Daoy (cell line): ENCODE measurements around the gene KRT78. TPM values are rescaled to one million over a fixed set of nuclear protein-coding genes. Genes with fewer than 3 reads are reported as not detected.
"Not testable (repeated sequence)": the region's sequence is repeated elsewhere in the genome, so short reads cannot be mapped to it uniquely, and the experiment has no call there.

Source experiments
- DNase-seq: peaks from one replicate; pipeline ENCODE4 v3.0.0-alpha.2; 2015; ENCODE audit warnings: low read depth
- total RNA-seq: library from RNA; depleted of rRNA; stranded (reverse); fragments of >200 nt; shearing (Covaris generic); gene quantifications from 2 replicates; pipeline ENCODE4 v1.2.3, GENCODE V29; 2014

The KRT78 gene
- total RNA-seq, 1 experiment from 2014 or later: not detected

DNA sequence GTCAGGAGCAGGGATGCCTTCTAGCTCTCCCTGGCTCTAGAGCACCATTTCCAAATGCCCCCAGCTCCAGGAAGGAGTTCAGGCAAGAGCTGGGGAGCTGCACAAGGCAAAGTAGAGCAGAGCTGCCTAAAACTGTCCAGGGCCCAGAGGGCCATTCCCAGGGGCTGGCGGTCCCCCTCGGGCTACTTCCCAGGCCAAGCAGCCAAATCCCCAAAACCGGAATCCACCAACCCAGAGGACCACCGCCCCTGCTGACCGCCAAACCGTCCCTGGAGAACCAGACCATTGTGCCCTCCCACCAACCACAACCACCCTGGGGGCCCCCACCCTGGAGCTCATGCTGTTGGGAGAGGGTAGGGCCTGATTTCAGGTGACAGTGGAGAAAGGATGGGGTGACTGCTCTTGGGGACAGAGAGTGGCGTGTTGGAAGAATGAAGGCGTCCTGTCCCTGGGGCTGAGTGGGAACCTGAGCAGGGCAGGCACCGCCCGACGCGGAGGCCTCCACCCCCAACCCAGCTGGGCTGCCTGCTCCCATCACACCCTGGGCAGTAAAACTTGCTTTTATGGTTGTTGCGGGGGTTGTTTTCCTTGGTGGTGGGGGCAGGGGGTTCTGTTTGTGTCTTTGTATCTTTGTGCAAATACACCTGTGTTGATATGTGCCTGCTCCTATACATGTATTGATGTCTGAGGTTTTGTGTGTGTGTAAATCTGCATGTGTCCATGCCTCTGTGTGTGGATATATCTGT is 24.0 kb upstream of the KRT78 start:
- peak; percentile 45 for DNase-seq

DNA sequence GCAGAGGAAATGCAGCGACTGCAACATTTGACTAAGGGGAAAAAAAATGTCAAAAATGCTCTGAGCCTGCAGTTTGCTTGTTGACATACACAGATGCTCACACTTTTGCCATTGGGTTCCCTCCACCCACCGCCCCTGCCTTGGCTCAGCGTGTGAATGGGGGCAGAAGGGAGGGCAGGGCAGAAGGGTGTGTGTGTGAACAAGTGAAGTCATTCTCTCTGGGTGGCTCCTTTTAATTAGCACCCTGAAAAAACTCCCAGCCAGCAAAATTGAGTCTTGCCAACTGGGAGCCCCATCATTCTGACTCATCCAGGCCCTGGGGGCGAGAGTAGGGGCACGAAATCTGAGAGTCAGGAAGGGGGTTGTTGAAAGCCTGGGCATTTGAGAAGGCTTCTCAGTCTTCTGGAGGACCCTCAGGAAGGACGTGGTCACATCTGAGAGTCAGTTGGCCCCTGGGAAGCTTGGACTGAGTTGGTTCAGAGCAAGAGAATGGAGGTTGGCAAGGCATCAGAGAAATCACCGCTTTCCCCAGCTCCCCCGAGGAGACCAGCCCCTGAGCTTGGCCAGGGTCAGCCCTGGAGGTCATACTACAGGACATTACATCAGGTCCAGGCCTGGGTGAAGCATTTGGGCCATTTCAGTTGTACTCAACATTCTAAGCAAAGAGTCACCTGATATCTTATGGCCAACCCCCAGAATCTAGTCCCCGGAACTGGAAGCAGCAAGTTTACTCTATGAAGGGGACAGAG is 22.7 kb upstream of the KRT78 start:
- peak; percentile 97 for DNase-seq

DNA sequence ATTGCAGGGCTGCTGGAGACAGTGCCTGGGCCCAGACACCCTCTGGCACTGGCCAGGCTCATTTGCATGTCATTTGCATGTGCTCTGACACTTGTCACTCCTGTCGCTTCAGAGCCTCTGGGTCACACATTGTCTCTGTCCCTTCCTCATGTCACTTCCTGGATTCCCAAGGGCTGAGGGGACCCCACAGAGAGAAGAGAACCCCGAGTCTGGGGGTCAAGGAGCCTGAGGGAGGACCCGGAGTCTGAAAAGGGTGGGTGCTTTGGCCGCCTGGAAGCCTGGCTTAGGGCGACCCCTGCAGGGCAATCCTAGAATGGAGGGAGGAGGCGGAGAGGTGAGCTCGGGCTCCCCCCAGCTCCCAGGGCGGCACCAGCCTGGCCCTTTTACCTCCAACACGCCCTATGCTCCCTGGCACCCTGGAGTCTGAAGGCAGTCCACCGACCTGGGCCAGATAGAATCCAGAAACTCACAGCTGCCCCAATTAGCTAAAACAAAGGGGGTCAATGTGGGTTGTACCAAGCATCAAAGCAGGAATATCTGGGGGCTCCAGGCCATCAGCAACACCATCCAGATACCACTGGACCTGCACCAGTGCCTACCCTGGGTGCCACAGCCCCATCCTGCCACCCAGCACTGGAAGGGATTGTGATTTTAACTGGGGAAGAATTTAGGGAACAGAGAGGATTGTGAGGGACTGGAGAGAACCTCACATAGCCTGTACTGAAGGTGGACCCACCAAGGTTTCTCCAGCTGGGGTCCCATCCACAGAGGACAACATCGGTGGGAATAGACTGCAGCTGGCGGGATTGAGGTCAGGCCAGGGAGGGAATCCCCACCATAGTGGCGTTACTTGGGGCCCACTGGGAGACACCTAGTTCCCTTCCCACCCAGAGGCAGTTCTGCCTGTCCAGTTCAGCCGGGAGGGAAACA is 21.8 kb upstream of the KRT78 start:
- DNase-seq: peak; percentile 86

DNA sequence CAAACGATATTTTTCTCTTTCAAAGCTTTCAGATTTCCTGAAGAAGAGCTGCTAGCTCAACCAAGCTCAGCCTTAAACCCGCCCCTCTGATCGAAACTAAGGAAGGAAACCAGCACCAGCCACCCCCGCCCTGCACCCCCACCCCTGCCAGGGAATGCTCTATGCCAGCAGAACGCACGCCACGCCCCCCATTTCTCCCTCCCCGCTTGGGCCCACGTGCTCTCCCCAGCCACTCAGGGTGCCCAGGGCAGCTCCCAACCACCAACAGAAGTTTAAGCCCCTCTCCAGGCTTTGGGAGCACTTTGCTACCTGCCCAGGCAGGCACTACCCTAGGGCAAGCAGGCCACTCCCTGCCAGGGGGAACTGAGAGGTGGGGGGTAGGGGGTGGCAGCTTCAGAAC is 18.8 kb upstream of the KRT78 start:
- peak; percentile 66 for DNase-seq

DNA sequence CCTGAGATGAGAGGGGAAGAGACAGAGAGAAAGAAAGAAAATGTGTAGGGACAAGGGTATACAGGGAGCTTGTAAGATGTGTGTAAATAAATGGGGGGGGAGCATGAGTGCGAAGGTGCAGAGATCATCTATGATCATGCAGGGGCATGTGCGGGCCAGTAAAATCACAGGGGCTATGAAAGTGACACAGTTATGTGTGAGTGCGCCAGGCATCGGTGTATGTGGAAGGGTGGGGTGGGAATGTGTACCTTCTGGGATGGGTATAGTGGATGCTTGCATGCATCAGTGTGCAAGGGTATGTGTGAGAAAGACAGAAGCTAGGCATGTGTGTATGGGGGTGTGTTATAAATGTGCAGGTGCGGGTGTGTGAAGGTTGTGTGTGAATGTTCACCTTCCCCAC is 18.4 kb upstream of the KRT78 start:
- no peak for DNase-seq

DNA sequence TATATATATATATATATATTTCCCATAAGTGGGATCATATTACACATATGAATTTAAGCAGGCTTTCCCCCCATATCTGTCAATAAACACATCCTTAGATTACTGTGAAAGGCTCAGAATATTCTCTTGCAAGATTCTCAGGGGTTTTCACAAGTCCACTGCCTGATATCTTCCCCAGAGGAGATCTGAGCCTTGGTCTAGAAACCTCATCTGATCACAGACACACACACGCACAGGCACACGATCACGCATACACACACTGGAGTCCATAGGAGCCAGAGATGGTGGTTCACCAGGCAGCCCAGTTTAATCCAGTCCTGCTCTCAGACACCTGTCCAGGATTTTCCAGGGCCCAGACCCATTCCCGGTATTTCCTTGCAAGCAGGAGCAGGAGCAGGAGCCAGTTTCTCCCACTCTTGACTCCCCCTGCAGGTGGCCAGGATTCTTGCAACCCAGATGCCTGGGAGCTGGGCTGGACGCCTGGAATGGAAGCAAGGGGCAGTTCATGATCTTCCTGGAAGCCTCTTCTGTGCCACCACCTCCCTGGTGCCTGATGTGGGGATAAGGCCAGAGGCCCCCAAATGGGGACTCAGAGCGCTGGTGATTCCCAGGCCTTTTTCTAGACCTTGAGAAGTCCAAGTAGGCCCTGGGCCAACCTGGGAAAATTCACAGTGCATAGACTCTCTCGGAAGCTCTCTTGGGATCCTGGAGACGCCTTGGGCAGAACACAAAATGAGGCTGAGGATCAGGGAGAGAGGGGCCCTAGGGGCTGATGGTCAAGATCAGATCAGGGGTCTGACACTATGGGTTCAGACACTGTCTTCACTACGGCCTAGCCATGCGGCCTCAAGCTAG is 16.5 kb upstream of the KRT78 start:
- DNase-seq: peak; percentile 83

DNA sequence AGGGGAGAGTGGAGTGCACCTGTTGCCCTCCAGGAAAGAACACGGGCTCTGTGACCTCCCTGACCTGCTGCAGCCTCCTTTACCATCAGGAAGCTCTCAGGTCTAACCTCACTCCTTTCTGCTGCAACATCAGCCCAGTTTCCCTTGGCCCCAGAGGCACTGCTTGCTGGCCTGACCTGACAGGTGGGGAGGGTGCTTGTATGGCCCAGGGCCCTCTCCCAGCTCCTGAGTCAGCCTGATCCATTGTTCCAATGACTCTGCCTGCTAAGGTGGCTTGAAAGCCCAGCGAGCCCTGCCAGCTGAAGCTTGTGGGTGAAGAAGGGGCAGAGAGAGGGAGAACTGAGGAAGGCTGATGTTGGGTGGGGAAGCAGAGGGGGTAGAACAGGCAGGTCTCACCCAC is 13.2 kb upstream of the KRT78 start:
- no peak for DNase-seq

DNA sequence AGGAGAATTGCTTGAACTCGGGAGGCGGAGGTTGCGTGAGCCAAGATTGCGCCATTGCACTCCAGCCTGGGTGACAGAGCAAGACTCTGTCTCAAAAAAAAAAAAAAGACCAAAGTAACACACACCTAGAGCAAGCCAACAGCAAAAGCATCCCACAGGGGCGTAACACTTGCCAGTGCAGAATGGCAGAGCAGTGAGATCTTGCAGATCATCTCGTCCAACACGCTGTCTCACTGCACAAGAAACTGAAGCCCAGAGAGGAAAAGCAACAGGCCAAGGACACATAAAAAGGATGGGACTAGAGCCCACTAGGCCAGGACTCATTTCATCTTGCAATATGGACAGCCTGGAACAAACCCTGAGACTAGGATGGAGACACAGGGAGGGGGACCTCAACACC is 12.7 kb upstream of the KRT78 start:
- no peak for DNase-seq

DNA sequence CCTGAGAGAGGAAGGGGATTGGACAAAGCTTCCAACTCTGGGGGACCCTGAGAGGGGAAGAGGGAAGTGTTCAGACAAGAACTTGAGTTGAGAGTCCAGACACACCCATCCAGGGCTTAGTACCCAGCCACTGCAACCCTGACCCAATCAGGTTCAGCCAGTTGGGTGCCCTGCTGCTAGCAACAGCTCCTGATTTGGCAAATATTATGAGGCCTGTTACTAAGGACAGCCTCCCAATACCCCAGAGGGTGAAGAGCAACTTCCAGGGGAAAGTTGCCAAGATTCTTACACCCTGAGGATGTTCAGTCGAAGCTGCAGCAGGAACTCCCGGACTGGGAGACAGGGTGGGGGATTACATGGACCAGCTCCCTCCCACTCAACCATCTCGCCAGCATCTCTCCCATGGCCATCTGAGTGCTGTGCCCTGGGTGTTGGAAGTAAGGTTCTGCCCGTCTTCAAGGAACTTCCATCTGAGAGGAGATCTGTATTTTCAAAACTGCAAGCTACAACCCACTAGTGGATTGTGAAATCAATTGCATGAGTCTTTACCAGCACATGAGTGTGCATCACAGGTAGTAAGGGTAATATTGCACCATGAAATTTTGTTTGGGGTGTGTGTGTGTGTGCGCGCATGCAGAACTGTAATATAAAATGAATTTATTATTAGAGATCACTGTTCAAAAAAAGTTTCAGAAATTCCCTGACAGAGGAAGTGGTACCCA is 11.5 kb upstream of the KRT78 start:
- peak; percentile 48 for DNase-seq

DNA sequence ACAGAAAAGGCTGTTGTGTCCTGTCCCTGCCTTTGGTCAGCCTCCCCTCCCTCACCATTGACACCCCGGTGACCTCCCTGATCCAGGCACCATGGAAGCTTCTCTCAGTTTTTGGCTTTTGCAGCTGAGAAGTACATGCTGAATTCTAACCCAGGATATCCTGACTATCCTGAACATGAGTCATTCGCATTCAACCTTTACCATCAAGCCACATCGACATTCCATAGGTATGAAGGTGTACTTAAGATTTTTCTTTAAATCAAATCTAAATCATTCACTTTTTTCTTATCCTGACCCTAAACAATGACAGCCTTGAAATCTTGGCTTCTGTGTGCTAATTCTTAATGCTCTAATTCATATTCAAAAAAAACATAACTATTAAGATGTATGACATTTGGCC is 8.7 kb upstream of the KRT78 start:
- DNase-seq: no peak

DNA sequence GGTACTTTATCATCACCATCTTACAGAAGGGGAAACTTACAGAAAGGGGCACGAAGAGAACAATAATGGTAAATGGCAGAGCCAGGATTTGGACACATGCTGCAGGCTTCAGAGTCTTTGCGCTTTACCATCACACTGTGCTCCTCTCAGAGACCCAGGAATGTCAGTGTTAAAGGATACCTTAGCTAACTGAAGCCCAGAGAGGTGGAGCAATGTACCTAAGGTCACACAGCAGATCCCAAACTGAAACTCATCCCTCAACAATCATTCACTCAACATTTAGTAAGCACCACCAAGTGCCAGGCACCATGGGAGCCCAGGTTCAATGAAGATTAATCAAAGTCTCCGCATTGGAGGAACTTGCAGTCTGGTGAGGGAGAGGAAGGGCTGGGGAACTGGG is 8.0 kb upstream of the KRT78 start:
- DNase-seq: no peak

DNA sequence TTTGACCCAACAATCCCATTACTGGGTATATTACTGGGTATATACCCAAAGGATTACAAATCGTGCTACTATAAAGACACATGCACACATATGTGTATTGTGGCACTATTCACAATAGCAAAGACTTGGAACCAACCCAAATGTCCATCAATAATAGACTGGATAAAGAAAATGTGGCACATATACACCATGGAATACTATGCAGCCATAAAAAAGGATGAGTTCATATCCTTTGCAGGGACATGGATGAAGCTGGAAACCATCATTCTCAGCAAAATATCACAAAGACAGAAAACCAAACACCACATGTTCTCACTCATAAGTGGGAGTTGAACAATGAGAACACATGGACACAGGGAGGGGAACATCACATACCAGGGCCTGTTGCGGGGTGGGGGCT is 7.3 kb upstream of the KRT78 start:
- not testable (repeated sequence) for DNase-seq

DNA sequence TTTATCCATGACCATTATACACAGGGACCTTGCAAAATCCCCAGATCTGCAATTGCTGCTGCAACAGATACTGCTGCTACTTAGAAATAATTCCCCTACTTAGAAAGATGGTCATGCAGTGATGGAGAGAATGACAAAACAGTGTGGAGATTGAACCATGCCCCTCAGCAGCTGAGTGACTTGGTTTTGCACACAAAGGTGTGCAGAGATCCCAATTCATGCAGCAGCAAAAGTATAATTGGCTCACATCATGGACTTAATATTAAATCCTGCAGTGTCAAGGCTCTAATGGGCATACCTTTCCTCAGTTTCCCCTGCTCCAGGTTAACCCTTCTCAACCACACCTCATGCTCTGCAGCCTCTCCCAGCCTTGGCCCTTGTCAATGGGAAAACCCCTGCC is 3.0 kb upstream of the KRT78 start:
- DNase-seq: no peak

DNA sequence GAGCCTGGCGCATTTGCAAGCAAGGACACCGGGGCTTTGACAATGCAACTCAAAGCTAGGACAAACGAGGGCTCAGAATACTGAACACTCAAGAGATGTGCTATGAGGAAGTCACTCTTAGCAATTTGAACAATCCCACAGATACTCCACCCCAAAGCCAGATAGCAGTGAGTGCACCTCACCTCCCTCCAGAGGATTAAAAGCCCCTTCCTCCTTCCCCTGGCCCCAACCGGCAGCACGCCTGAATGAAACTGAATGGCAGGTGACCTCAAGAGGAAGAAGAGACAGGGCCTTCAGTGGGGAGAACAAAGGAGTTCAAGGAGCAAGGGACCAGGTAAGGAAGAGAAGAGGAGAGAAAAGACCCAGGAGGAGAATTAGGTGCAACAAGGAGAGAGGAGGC is 1.9 kb upstream of the KRT78 start:
- no peak for DNase-seq

DNA sequence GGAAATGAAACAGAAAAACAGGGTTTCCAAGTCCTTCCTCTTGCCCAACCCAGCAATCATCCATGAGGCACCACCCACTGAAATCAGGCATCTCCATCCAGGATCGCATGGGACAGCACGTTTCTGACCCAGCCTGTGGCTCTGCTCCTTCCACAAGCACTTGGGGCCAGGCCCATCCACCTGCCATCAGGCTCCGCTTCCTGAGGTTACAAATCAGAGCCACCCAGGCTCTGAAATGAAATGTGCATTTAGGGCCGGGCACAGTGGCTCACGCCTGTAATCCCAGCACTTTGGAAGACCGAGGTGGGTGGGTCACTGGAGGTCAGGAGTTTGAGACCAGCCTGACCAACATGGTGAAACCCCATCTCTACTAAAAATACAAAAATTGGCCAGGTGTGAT is 717 bp upstream of the KRT78 start:
- no peak for DNase-seq

DNA sequence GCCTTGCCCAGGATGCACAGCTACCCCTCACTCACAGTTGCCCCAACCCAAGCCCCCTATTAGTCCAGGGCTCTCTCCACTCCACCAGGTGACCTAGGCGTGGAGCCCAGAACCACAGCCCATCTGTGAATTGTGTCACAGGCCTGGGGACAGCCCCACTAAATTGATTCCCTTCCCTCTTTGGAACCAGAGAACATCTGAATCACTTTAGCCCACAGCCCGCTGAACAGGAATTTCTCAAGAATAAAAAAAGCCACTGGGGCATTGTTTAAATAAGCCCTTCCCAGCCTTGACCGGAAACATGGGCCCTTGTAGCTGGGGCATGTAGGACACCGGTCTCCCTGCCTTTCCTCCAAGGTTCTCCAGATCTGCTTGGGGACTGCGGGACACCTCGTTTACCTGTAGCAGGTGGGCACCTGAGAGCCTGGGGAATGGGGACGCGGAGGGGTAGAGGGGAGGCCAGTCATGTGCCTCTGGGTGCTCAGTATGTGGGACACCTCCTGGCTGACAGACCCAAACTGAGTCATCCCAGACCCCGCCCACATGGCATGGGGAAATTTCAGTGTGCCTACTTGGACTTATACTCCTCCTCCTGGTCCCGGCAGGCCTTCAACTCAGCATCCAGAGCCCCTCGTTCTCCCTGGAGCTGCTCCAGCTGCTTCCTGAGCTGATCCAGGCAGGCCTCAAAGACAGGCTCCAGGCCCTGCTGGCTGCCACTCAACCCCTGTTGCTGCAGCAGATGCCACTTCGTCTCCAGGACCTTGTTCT is 1.3 kb downstream of the KRT78 start:
- DNase-seq: peak; percentile 91

DNA sequence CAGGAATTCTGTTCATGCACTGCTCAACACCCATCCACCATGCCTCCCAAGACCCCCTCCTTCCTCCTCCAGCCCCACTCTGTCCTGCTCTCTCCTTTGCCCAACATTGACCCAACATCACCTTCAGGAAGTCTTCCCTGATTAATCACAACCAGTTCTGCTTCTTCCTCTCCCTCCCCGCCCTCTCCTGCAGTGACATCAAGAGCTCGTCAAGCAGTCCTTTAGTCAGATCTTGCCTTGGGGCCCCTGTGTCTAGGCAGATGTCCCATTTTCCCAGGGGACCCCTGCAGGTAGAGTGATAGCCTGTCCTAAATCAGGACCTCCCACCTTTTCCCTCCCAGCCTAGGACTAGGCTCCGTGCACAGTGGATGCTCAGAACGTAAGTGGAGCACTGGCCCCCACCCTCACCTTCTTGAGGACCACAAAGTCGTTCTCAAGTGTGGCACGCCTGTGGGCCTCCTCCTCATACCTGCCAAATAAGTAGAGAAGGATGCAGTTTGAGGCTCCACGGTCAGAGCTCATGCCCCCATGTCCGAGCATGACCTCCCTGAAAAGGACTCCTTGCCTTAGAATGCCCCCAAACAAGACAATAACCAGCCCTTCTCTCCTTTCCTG is 2.3 kb downstream of the KRT78 start:
- no peak for DNase-seq

DNA sequence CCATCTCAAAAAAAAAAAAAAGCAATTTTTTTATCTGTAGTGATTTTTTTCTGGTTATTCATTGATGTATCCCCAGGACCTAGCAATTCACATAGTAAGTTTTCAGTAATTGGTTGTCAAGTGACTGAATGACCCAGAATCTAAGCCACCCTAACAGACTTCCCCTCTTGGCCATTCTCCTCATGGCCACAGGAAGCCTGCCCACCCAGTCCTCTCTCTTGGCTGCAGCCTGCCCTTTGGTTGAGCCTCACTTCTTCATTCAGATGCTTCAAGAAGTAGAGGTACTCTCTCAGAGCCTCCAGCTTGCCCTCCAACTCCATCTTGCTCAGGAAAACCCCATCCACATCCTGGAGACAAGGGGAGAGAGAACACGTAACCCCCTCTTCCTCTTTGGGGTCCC is 2.8 kb downstream of the KRT78 start:
- no peak for DNase-seq

DNA sequence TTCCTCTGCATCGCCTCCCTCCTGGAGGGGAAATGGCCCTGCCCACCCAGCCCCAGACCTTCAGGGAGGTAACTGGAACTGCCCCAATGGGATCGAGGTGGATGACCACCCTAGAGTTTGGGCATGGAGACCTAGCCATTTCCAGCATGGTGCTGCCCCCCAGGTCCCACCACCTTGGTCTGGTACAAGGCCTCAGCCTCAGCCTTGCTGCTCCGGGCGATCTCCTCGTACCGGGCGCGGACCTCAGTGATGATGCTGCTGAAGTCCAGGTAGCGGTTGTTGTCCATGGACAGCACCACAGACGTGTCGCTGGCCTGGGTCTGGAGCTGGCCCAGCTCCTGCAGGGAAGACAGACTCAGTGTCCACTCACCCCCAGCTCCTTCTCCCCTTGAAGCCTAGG is 4.4 kb downstream of the KRT78 start:
- DNase-seq: no peak
